SU-DHL-6 (cell line): Measurements from ENCODE around the gene CDC42EP1.
"Not testable (repeated sequence)": the region's sequence is repeated elsewhere in the genome, so short reads cannot be mapped to it uniquely, and the experiment has no call there.

ENCODE experiments used
- H2AFZ ChIP-seq: fragments of 200-600 bp; sonication (generic); 2 replicates; pipeline ENCODE4 v1.6.1; 2014; ENCODE audit warnings: low read depth, mild to moderate bottlenecking, moderate library complexity, mixed read lengths, antibody characterized with exemption, low read length; ENCODE audit not compliant: severe bottlenecking
- H3F3A ChIP-seq: fragments of 200-600 bp; shearing (Covaris generic); 2 replicates; pipeline ENCODE4 v1.6.0; 2016; ENCODE audit warnings: antibody characterized with exemption, mild to moderate bottlenecking; ENCODE audit not compliant: insufficient read depth
- H3K27ac ChIP-seq: fragments of 200-600 bp; sonication (generic); 2 replicates; pipeline ENCODE4 v1.5.1; 2016; ENCODE audit warnings: low read depth, mild to moderate bottlenecking, low read length, moderate library complexity, mixed read lengths
- H3K27me3 ChIP-seq: fragments of 200-600 bp; sonication (generic), shearing (Covaris generic); 2 replicates; pipeline ENCODE4 v1.6.0; 2014; ENCODE audit warnings: mild to moderate bottlenecking, low read length
- H3K36me3 ChIP-seq: fragments of 200-600 bp; sonication (generic); 2 replicates; pipeline ENCODE4 v1.6.1; 2014; ENCODE audit warnings: mild to moderate bottlenecking, low read length, mixed read lengths
- H3K4me2 ChIP-seq: fragments of 300-600, 200-600 bp; shearing (Covaris generic), sonication (generic); 2 replicates; pipeline ENCODE4 v1.6.0; 2014; ENCODE audit warnings: low read length, low read depth, mild to moderate bottlenecking; ENCODE audit not compliant: poor library complexity, severe bottlenecking
- H3K4me3 ChIP-seq: fragments of 200-600 bp; sonication (generic); 2 replicates; pipeline ENCODE4 v1.5.1; 2014; ENCODE audit warnings: antibody characterized with exemption, low read length, mild to moderate bottlenecking, mixed read lengths; ENCODE audit not compliant: insufficient read depth, poor library complexity, severe bottlenecking
- H3K79me2 ChIP-seq: fragments of 200-600 bp; sonication (generic); 2 replicates; pipeline ENCODE4 v1.6.1; 2014; ENCODE audit warnings: mild to moderate bottlenecking, low read length, moderate library complexity; ENCODE audit not compliant: insufficient read depth
- H3K9ac ChIP-seq: fragments of 200-600 bp; sonication (generic); 2 replicates; pipeline ENCODE4 v1.7.0; 2014; ENCODE audit warnings: mild to moderate bottlenecking, low read length
- H3K9me2 ChIP-seq: fragments of 200-600 bp; sonication (generic); replicated peaks from 2 replicates; pipeline ENCODE4 v1.6.1; 2014; ENCODE audit warnings: low read length; ENCODE audit not compliant: insufficient read depth
- H3K9me3 ChIP-seq: fragments of 200-600 bp; sonication (generic); 2 replicates; pipeline ENCODE4 v1.6.1; 2014; ENCODE audit warnings: low read length, mixed read lengths; ENCODE audit not compliant: insufficient read depth
- H4K20me1 ChIP-seq: fragments of 200-600 bp; sonication (generic); 2 replicates; pipeline ENCODE4 v1.6.1; 2014; ENCODE audit warnings: low read depth, mild to moderate bottlenecking, antibody characterized with exemption, low read length, moderate library complexity, mixed read lengths
- EZH2phosphoT487 ChIP-seq: fragments of 200-600 bp; sonication (generic), shearing (Covaris generic); conservative IDR thresholded peaks from 2 replicates; pipeline ENCODE4 v1.6.1; 2018; ENCODE audit warnings: mild to moderate bottlenecking, antibody characterized with exemption, low read length, moderate library complexity, mixed read lengths
- TF ChIP-seq, protein P1 (sequence below): fragments of 200-600 bp; sonication (generic); IDR thresholded peaks from one replicate; pipeline ENCODE4 v1.5.1; 2017; ENCODE audit warnings: antibody characterized with exemption, mild to moderate bottlenecking, low read length, moderate library complexity; ENCODE audit not compliant: insufficient read depth, poor library complexity, severe bottlenecking

CDC42EP1 gene

DNA sequence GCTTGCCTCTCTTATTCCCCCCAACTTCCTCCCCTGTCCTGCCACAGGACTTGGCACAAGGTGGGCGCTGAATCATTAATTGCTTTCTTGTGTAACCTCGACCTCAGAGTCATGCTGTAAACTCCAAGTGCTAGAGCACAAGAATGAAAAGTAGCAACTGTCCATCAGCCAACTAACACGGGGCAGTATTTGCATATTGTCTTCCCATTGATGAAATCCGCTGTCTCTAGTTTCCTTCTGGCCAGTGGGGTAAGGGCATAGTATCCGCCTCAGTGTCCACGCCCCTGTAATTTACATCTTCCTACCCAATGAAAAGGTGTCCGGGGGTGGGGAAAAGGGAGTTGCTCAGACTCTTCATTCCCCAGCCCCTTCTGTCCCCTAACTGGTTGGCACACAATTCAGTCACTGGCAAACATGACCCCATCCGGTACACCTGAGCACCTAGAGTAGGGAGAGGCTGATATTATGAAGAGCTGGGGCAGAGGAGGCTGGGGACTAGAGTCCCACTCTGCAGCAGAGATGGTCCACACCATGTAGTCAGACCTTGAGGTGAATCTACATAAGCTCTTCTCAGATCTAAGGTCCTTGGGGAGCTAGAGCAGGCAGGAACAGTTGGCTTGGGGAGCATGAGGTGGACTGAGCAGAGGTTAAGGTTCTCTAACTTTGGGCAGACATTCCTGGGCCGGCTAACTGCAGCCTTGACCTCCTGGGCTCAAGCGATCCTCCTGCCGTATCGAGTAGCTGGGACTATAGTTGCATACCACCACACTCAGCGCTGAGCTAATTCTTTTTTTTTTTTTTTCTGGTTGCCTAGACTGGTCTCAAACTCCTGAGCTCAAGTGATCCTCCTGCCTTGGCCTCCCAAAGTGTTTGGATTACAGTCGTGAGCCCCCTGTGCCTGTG is 41.5 kb downstream of the CDC42EP1 start:
- Histone ChIP-seq H2AFZ (peak overlapping the region; percentile 27), H3K36me3 (no peaks in the 10 kb centered on the region), H3K9me2 (no peaks in the 10 kb centered on the region), H3K4me3 (no peak overlapping the region), H4K20me1 (no peaks in the 10 kb centered on the region), H3K4me2 (peak overlapping the region; percentile 28), H3K27me3 (no peaks in the 10 kb centered on the region), H3K27ac (no peak overlapping the region), H3F3A (no peaks in the 10 kb centered on the region), H3K9ac (no peak overlapping the region), H3K79me2 (no peaks in the 10 kb centered on the region), H3K9me3 (no peaks in the 10 kb centered on the region)
- TF ChIP-seq EZH2phosphoT487 = no peak
- TF ChIP-seq, protein P1, sequence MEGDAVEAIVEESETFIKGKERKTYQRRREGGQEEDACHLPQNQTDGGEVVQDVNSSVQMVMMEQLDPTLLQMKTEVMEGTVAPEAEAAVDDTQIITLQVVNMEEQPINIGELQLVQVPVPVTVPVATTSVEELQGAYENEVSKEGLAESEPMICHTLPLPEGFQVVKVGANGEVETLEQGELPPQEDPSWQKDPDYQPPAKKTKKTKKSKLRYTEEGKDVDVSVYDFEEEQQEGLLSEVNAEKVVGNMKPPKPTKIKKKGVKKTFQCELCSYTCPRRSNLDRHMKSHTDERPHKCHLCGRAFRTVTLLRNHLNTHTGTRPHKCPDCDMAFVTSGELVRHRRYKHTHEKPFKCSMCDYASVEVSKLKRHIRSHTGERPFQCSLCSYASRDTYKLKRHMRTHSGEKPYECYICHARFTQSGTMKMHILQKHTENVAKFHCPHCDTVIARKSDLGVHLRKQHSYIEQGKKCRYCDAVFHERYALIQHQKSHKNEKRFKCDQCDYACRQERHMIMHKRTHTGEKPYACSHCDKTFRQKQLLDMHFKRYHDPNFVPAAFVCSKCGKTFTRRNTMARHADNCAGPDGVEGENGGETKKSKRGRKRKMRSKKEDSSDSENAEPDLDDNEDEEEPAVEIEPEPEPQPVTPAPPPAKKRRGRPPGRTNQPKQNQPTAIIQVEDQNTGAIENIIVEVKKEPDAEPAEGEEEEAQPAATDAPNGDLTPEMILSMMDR = no peak

DNA sequence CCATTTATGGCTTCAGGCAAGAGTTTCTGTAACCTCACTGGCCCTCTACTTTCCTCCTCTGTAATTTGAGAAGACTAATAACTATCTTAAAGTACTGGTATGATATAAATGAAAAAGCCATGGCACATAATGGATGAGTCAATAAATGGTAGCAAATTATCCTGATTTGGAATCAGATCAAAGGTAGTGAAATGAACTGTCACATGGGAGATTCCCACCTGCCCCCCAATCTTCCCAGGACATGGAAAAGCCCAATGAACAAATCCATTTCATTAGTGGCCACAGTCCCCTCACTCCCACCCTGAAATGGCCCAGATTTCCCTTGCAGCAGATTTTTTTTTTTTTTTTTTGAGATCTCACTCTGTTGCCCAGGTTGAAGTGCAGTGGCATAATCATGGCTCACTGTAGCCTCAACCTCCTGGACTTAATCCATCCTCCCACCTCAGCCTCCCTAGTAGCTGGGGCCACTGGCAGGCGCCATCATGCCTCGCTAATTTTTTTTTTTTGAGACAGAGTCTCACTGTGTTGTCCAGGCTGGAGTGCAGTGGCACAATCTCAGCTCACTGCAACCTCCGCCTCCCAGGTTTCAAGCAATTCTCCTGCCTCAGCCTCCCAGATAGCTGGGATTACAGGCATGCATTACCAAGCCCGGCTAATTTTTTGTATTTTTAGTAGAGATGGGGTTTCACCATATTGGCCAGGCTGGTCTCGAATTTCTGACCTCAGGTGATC is 42.4 kb downstream of the CDC42EP1 start:
- not testable (repeated sequence) for H3K4me2 ChIP-seq

DNA sequence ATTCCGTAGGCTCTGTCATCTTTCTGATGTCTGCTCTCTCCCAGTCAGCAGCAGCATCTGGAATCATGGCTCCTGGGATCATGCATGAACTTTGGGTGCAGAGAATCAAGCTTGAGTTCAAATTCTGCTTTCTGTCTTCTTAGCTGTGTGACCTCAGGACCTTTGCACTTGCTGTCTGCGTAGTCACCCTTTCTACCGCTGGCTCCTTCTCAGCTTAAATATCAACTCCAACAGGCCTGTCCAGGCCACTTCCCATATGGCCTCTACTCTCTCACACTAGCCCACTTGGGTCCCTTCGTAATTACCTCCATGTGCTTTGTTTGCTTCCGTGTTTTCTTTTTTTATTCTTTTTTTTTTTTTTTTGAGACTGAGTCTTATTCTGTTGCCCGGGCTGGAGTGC is 43.8 kb downstream of the CDC42EP1 start:
- Histone ChIP-seq H3K27me3 (no peaks in the 10 kb centered on the region), H3K9me2 (no peaks in the 10 kb centered on the region), H3K4me2 (no peak overlapping the region), H3F3A (peaks cover 12% of the 10 kb centered on the region), H3K4me3 (no peak overlapping the region), H4K20me1 (no peaks in the 10 kb centered on the region), H3K9ac (no peak overlapping the region), H3K9me3 (no peaks in the 10 kb centered on the region), H3K79me2 (peaks cover 2% of the 10 kb centered on the region), H3K36me3 (no peaks in the 10 kb centered on the region), H3K27ac (no peak overlapping the region), H2AFZ (no peak overlapping the region)
- TF ChIP-seq, protein P1 = no peak
- no peak for TF ChIP-seq EZH2phosphoT487

More for the DNA sequence above, 42.4 kb downstream of the CDC42EP1 start:
- not testable (repeated sequence) for H3F3A ChIP-seq, H3K27ac ChIP-seq, H3K36me3 ChIP-seq, H3K9ac ChIP-seq, H3K27me3 ChIP-seq, H2AFZ ChIP-seq, H3K9me2 ChIP-seq, H4K20me1 ChIP-seq, H3K4me3 ChIP-seq, H3K9me3 ChIP-seq, H3K79me2 ChIP-seq

DNA sequence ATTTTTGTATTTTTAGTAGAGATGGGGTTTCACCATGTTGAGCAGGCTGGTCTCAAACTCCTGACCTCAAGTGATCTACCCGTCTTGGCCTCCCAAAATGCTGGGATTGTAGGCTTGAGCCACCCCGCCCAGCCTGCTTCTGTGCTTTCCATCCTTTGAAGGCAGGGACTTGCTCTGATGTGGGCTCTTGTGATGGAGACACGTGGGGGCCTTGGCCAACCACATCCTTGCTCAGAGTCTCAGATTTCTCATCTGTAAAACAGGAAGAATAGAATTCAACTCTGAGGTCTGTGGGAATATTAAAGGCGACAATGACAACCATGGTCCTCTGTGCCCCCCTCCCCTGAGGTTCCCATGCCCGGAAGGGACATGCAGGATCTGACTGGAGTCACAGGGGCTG is 44.6 kb downstream of the CDC42EP1 start:
- H2AFZ ChIP-seq = no peak overlapping the region
- H3K36me3 ChIP-seq = no peaks in the 10 kb centered on the region
- H3F3A ChIP-seq = peaks cover 20% of the 10 kb centered on the region
- peaks cover 10% of the 10 kb centered on the region for H3K79me2 ChIP-seq
- H3K9me2 ChIP-seq = no peaks in the 10 kb centered on the region
- no peaks in the 10 kb centered on the region for H3K27me3 ChIP-seq
- no peaks in the 10 kb centered on the region for H4K20me1 ChIP-seq
- TF ChIP-seq, protein P1 = no peak
- TF ChIP-seq EZH2phosphoT487 = no peak
- H3K4me3 ChIP-seq = no peak overlapping the region
- H3K9ac ChIP-seq = no peak overlapping the region
- no peaks in the 10 kb centered on the region for H3K9me3 ChIP-seq
- H3K27ac ChIP-seq = no peak overlapping the region
- no peak overlapping the region for H3K4me2 ChIP-seq
